ENCODE results near the gene PSMB5. TPM values are rescaled to one million over a fixed set of nuclear protein-coding genes. Genes with fewer than 3 reads are reported as not detected.

PSMB5 gene
- total and polyA plus RNA-seq, 9 of the 15 experiments (the other 6 are each of a cell fraction or from before 2014, with no cell fraction given), result 198 to 1,870 (median 269) TPM

DNA sequence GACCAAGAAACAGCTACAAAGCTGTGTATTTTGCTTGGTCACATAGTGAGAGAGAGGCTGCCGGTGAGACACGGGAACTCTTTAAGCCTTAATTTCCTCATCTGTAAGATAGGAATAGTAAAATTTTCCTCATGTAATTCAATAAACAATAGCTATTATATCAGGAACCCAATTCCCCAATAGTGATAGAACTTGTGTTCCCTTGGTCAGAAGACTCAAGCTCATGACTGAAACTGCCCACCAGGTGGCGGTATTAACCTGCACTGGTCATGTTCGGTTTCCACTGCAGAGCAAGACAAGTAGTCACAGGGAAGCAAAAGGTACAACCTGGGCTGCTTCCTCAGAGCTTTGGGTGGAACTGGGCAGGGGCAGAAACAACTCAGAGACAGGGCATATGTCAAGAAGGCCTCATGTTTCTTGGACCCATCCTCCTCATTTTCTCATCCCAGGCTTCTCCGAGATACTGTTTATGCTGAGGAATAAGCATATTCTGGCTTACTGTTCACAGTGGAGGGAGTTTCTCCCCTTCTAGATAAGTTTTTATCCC, 48.1 kb downstream of the PSMB5 start (continued):
- TF ChIP-seq ARID2 (IDR thresholded peaks at IDR 0.05), result peak; percentile 86
- TF ChIP-seq SMARCB1 (IDR thresholded peaks at IDR 0.05; ENCODE audit: insufficient read length, low read depth), result no peak
- no peak for TF ChIP-seq KAT2B (IDR thresholded peaks at IDR 0.05; ENCODE audit: low read depth, low read length)
- 0 out of 2 replicates have a peak, but pooled peaks have one; percentile 24 for TF ChIP-seq HDGF (IDR thresholded peaks at IDR 0.05)
- TF ChIP-seq MTA3 (IDR thresholded peaks at IDR 0.05; ENCODE audit: borderline replicate concordance), result 0 out of 2 replicates have a peak, but pooled peaks have one; percentile 28
- 0 out of 2 replicates have a peak, but pooled peaks have one; percentile 41 for TF ChIP-seq CREM (IDR thresholded peaks at IDR 0.05; ENCODE audit: low read depth)
- TF ChIP-seq, protein P1, sequence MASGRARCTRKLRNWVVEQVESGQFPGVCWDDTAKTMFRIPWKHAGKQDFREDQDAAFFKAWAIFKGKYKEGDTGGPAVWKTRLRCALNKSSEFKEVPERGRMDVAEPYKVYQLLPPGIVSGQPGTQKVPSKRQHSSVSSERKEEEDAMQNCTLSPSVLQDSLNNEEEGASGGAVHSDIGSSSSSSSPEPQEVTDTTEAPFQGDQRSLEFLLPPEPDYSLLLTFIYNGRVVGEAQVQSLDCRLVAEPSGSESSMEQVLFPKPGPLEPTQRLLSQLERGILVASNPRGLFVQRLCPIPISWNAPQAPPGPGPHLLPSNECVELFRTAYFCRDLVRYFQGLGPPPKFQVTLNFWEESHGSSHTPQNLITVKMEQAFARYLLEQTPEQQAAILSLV (tag; IDR thresholded peaks at IDR 0.05), result no peak
- no peak for TF ChIP-seq ZNF766 (CRISPR knock-in tag; conservative IDR thresholded peaks at IDR 0.05)
- TF ChIP-seq CC2D1A (IDR thresholded peaks at IDR 0.05), result peak; percentile 72
- TF ChIP-seq RAD21 (CRISPR knock-in tag; conservative IDR thresholded peaks at IDR 0.05 in 1 of 2, IDR thresholded peaks at IDR 0.05 in 1 of 2), result peak; percentile 94 to 97
- peak; percentile 92 for TF ChIP-seq DEAF1 (CRISPR knock-in tag; IDR thresholded peaks at IDR 0.05)
- no peak for TF ChIP-seq SRF (CRISPR knock-in tag; IDR thresholded peaks at IDR 0.05)
- peak in 1 of 2 experiments; percentile 22 for TF ChIP-seq AFF1 (IDR thresholded peaks at IDR 0.05; ENCODE audit: low read depth in 1 of 2, partially characterized antibody in 2 of 2)
